Measurements from ENCODE around the gene EIF2B1. TPM values are rescaled to one million over a fixed set of nuclear protein-coding genes. Genes with fewer than 3 reads are reported as not detected.

EIF2B1 gene
- total RNA-seq, 1 experiment from 2014 or later, result 46.5 TPM

DNA sequence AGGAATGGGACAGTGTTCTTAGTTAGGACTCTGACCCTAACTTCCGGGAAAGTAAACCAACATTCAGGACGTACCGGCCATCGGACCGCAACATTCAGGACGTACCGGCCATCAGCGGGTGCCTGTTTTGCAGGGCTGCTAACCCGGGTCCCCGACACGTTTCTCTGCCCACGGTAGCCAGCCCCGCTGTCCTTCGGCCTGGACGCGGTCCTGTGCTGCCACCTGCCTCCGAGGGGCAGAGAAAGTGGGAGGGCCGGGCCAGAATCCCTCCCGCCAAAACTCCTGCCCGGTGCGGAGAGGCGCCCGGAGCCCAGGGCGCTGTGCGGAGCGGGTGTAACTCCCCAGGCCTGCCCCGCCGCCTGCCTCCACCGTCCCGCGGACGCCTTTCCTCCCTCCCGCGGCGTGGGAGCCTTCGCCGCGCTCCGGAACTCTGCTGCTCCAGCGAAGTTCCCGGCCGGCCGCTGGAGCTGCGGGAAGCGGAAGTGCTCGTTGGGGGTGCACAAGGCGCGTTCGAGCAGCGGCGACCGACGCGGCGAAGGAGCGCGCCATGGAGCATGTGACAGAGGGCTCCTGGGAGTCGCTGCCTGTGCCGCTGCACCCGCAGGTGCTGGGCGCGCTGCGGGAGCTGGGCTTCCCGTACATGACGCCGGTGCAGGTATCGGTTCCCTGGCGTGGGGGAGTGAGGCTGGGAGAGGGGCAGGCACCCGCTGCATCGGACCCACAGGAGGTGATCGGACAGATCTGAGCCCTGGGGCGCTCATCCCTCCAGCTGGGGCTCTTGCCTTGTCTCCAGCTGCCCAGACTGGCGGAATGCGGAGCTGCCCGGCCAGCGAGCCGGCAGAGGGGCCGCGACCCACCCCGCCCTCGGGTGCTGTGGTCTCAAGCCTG, 31.6 kb downstream of the EIF2B1 start, which contains the start of gene DDX55 (continued):
- TF ChIP-seq, protein P1, sequence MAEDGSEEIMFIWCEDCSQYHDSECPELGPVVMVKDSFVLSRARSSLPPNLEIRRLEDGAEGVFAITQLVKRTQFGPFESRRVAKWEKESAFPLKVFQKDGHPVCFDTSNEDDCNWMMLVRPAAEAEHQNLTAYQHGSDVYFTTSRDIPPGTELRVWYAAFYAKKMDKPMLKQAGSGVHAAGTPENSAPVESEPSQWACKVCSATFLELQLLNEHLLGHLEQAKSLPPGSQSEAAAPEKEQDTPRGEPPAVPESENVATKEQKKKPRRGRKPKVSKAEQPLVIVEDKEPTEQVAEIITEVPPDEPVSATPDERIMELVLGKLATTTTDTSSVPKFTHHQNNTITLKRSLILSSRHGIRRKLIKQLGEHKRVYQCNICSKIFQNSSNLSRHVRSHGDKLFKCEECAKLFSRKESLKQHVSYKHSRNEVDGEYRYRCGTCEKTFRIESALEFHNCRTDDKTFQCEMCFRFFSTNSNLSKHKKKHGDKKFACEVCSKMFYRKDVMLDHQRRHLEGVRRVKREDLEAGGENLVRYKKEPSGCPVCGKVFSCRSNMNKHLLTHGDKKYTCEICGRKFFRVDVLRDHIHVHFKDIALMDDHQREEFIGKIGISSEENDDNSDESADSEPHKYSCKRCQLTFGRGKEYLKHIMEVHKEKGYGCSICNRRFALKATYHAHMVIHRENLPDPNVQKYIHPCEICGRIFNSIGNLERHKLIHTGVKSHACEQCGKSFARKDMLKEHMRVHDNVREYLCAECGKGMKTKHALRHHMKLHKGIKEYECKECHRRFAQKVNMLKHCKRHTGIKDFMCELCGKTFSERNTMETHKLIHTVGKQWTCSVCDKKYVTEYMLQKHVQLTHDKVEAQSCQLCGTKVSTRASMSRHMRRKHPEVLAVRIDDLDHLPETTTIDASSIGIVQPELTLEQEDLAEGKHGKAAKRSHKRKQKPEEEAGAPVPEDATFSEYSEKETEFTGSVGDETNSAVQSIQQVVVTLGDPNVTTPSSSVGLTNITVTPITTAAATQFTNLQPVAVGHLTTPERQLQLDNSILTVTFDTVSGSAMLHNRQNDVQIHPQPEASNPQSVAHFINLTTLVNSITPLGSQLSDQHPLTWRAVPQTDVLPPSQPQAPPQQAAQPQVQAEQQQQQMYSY (CRISPR knock-in tag; IDR thresholded peaks at IDR 0.05), result peak; percentile 24; the same call in 1 of the 2 replicates
- peak; percentile 46; the same call in 1 of the 2 replicates for TF ChIP-seq RELA (CRISPR knock-in tag; IDR thresholded peaks at IDR 0.05; ENCODE audit: borderline replicate concordance)
- no peak; the same call in 1 of the 2 replicates for TF ChIP-seq ZBTB21 (CRISPR knock-in tag; IDR thresholded peaks at IDR 0.05; ENCODE audit: borderline replicate concordance)
- TF ChIP-seq, protein P2, sequence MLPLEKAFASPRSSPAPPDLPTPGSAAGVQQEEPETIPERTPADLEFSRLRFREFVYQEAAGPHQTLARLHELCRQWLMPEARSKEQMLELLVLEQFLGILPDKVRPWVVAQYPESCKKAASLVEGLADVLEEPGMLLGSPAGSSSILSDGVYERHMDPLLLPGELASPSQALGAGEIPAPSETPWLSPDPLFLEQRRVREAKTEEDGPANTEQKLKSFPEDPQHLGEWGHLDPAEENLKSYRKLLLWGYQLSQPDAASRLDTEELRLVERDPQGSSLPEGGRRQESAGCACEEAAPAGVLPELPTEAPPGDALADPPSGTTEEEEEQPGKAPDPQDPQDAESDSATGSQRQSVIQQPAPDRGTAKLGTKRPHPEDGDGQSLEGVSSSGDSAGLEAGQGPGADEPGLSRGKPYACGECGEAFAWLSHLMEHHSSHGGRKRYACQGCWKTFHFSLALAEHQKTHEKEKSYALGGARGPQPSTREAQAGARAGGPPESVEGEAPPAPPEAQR (CRISPR knock-in tag; IDR thresholded peaks at IDR 0.05), result no peak
- peak; percentile 97 for TF ChIP-seq GABPB1 (CRISPR knock-in tag; IDR thresholded peaks at IDR 0.05)
- TF ChIP-seq GRHL2 (CRISPR knock-in tag; IDR thresholded peaks at IDR 0.05; ENCODE audit: insufficient replicate concordance, severe bottlenecking), result no peak
- TF ChIP-seq ESRRA (CRISPR knock-in tag; IDR thresholded peaks at IDR 0.05; ENCODE audit: borderline replicate concordance), result peak; percentile 87; the same call in 1 of the 2 replicates
- TF ChIP-seq, protein P3, sequence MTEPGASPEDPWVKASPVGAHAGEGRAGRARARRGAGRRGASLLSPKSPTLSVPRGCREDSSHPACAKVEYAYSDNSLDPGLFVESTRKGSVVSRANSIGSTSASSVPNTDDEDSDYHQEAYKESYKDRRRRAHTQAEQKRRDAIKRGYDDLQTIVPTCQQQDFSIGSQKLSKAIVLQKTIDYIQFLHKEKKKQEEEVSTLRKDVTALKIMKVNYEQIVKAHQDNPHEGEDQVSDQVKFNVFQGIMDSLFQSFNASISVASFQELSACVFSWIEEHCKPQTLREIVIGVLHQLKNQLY (CRISPR knock-in tag; IDR thresholded peaks at IDR 0.05), result peak; percentile 92; the same call in 1 of the 2 replicates
- TF ChIP-seq USF2 (CRISPR knock-in tag; IDR thresholded peaks at IDR 0.05), result peak; percentile 85
- peak; percentile 35; the same call in 1 of the 2 replicates for TF ChIP-seq ATF2 (CRISPR knock-in tag; IDR thresholded peaks at IDR 0.05; ENCODE audit: borderline replicate concordance, low read depth)
- TF ChIP-seq ZNF532 (CRISPR knock-in tag; IDR thresholded peaks at IDR 0.05; ENCODE audit: borderline replicate concordance), result no peak
- peak; percentile 84 for TF ChIP-seq TP53 (CRISPR knock-in tag; IDR thresholded peaks at IDR 0.05)
- no peak for TF ChIP-seq AR (CRISPR knock-in tag; IDR thresholded peaks at IDR 0.05)
- no peak for TF ChIP-seq CBFB (CRISPR knock-in tag; IDR thresholded peaks at IDR 0.05; ENCODE audit: low read depth)
- TF ChIP-seq PRRX2 (CRISPR knock-in tag; IDR thresholded peaks at IDR 0.05), result 0 out of 2 replicates have a peak, but pooled peaks have one; percentile 46
- TF ChIP-seq NFYB (CRISPR knock-in tag; conservative IDR thresholded peaks at IDR 0.05; ENCODE audit: low read depth), result peak; percentile 15; the same call in 1 of the 2 replicates
- TF ChIP-seq, protein P4, sequence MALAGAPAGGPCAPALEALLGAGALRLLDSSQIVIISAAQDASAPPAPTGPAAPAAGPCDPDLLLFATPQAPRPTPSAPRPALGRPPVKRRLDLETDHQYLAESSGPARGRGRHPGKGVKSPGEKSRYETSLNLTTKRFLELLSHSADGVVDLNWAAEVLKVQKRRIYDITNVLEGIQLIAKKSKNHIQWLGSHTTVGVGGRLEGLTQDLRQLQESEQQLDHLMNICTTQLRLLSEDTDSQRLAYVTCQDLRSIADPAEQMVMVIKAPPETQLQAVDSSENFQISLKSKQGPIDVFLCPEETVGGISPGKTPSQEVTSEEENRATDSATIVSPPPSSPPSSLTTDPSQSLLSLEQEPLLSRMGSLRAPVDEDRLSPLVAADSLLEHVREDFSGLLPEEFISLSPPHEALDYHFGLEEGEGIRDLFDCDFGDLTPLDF (CRISPR knock-in tag; IDR thresholded peaks at IDR 0.05), result peak; percentile 88
- TF ChIP-seq, protein P5, sequence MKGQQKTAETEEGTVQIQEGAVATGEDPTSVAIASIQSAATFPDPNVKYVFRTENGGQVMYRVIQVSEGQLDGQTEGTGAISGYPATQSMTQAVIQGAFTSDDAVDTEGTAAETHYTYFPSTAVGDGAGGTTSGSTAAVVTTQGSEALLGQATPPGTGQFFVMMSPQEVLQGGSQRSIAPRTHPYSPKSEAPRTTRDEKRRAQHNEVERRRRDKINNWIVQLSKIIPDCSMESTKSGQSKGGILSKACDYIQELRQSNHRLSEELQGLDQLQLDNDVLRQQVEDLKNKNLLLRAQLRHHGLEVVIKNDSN (CRISPR knock-in tag; IDR thresholded peaks at IDR 0.05), result peak; percentile 89

Measured in WTC11 (cell line).